ENCODE measurements around the gene B3GNT2. TPM values are rescaled to one million over a fixed set of nuclear protein-coding genes. Genes with fewer than 3 reads are reported as not detected.

The B3GNT2 gene
- total RNA-seq, 2 experiments from 2014 or later = 67.3 to 68.7 TPM

DNA sequence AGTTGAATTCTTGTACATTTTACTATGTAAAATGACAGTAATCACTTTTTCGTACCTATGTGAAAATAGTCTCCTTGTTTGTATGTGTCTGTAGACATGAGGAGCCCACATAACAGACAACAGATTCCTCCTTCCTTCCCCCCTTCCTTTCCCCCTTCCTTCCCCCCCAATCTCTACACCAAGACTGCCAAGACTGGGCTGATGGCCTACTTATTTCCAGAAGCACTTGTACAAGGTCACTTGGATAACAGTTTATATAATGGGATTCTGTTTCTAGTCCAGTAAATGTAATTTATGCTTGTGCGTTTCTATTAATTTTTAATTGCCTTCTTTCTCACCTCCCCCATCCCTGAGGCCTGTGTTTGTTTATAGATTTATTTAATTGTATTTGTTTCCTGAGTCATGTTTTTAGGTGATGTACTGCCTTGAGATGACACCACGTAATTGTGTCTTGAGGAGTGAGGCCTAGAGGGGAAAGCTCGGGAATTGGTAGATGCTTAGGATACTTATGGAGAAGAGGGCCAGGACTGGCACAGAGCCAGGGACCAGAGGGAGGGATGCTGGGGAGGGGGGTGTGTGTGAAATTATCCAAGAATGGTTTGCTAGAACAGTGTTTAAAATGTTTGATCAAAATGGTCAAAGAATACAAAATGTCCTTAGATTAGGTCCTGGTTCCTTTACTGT lies 12.3 kb downstream of the B3GNT2 start:
- Mint-ChIP-seq H3K4me1 (peaks cover 91% of the 10 kb centered on the region), H3K36me3 (peaks cover 72% of the 10 kb centered on the region), H3K27ac (peak overlapping the region; percentile 82), H3K4me3 (no peak overlapping the region), H3K27me3 (no peaks in the 10 kb centered on the region), H3K9me3 (peaks cover 20% of the 10 kb centered on the region)
- no peak for DNase-seq

DNA sequence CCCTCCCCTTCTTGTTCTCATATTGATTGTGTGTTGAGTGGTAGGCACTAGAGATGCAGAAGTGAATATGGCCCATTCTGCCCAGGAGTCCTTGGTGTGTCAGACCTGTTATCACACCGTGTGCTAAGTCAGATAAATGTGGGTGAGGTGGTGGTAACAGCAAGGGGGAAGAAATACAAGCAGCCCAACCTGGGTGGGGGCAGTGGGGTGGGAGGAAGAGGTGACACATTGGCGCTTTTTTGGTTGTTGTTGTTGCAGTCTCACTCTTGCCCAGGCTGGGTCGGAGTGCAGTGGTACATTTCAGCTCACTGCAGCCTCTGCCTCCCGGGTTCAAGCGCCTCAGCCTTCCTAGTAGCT lies 12.8 kb downstream of the B3GNT2 start:
- Mint-ChIP-seq H3K4me1 (peaks cover 91% of the 10 kb centered on the region), H3K27me3 (no peaks in the 10 kb centered on the region), H3K9me3 (peaks cover 20% of the 10 kb centered on the region), H3K27ac (peak overlapping the region; percentile 82), H3K36me3 (peaks cover 72% of the 10 kb centered on the region), H3K4me3 (no peak overlapping the region)
- DNase-seq = no peak

DNA sequence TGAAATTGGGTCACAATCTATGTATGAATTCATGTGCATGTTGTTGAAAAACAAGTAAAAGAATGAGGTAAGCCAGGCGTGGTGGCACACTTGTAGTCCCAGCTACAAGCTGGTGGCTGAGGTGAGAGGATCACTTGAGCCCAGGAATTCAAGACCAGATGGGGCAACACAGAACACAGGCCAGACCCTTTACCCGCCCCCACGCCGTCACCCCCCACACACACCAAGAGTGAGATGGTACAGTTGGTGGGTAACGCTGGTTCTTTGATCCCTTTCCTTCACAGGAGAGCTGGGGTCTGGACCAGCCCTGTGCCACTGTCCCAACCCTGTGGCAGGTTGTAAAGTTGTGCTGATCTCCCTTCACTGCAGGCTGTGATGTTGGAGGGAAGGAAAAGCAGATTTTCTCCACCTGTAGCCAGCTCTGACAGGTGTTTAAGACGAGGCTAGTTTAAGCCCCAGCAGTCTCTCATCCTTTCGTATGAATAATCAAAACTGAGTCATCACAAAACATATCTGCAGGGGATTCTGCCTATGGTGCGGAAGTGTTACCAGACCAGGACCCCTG lies 13.6 kb downstream of the B3GNT2 start:
- peaks cover 20% of the 10 kb centered on the region for H3K9me3 Mint-ChIP-seq
- no peaks in the 10 kb centered on the region for H3K27me3 Mint-ChIP-seq
- no peak for DNase-seq
- peaks cover 79% of the 10 kb centered on the region for H3K36me3 Mint-ChIP-seq
- H3K27ac Mint-ChIP-seq = peak overlapping the region; percentile 79
- peaks cover 93% of the 10 kb centered on the region for H3K4me1 Mint-ChIP-seq
- no peak overlapping the region for H3K4me3 Mint-ChIP-seq

DNA sequence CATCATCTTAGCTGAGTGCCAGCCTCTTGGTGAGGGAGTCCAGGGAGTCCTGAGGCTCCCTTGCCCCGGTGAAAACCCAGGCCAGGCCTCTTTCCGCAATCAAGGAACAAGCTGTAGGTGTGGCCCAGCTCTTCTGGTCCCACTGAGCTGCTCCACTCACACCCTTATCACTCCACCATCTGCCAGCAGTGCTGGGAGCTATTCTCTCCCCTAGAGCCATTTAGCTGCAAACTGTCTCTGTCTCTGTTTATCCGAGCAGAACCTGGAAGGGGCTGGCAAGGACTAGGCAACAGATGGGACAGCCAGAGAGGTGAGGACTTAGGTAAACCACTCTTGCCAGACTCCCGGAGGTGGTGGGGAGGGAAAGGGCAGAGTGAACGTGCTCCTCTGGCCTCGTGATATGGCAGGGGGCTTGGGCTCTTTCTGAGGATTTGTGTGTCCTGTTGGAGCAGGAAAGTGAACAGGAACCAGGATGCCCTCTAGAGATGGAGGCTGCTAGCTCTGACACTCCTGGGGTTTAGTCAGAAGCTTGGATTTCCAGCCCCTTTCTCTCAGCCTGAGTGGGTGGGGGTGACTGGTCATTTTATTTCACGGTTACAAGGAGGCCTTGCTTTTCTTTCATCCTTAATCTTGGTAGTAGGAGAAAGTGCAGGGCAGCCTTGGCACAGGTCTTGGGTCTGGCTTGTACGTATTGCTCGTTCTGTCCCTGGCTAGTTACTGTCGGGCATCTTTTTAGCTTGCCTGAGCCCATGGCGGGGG lies 19.6 kb downstream of the B3GNT2 start:
- no peak overlapping the region for H3K4me3 Mint-ChIP-seq
- H3K27me3 Mint-ChIP-seq = no peaks in the 10 kb centered on the region
- H3K36me3 Mint-ChIP-seq = peaks cover 78% of the 10 kb centered on the region
- H3K9me3 Mint-ChIP-seq = peaks cover 19% of the 10 kb centered on the region
- H3K4me1 Mint-ChIP-seq = peaks cover 93% of the 10 kb centered on the region
- H3K27ac Mint-ChIP-seq = peak overlapping the region; percentile 72
- DNase-seq = no peak

DNA sequence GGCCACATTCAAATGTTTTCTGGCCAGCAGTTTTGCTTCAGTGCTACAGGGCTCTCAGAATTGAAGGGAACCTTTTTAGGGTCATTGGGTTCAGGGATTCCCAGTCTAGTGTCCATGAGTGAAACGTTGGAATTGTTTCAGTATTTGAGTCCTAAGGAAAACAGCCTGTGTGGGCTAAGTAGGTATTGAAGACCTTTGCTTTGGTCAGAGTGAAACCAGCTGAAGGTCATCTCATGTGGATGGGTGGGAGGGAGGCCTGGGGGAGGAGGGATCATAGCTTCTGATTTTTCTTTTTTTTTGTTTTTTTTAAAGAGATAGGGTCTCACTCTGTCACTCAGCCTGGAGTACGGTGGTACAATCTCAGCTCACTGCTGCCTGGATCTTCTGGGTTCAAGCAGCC lies 20.2 kb downstream of the B3GNT2 start:
- H3K36me3 Mint-ChIP-seq = peaks cover 79% of the 10 kb centered on the region
- peaks cover 96% of the 10 kb centered on the region for H3K4me1 Mint-ChIP-seq
- H3K27me3 Mint-ChIP-seq = no peaks in the 10 kb centered on the region
- peaks cover 24% of the 10 kb centered on the region for H3K9me3 Mint-ChIP-seq
- no peak overlapping the region for H3K4me3 Mint-ChIP-seq
- DNase-seq = no peak
- peak overlapping the region; percentile 78 for H3K27ac Mint-ChIP-seq

DNA sequence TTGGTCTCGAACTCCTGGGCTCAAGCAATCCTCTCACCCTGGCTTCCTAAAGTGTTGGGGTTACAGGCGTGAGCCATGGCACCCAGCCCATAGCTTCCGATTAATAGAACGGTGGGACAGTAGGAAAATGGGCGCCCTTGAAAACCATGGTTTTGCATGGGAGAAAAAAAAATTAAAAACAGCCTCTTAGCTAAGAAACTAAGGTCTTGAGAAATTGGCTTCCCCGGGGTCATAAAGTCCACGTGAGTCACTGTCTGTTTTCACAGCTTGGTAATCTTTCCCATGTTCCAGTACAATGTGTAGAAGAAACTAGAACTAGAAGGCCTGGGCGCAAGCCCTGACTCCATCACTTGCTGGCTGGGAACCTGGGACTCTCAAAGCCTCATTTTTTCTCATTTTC lies 20.7 kb downstream of the B3GNT2 start:
- Mint-ChIP-seq H3K27me3 (no peaks in the 10 kb centered on the region), H3K27ac (peak overlapping the region; percentile 78), H3K4me3 (no peak overlapping the region), H3K9me3 (peaks cover 25% of the 10 kb centered on the region), H3K4me1 (peaks cover 97% of the 10 kb centered on the region), H3K36me3 (peaks cover 79% of the 10 kb centered on the region)
- no peak for DNase-seq

DNA sequence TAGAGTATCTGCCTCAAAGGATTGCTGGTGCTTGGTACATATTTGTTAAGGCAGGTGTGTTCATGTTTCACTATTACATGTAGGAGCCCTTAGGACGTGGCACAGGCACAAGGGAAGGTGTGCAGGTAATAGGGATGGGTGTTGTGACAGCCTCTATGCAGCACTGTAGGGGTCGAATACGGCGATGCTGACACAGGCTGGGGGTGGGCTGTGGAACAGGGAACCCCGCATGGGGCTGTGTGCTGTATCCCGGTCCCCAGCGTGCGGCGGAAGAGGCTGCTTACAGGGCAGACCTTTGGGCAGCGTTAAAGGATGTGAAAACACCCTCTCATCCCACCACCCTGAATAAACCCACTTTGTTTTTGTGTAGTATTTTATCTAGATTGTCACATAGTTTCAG lies 21.5 kb downstream of the B3GNT2 start:
- H3K9me3 Mint-ChIP-seq = peaks cover 18% of the 10 kb centered on the region
- H3K27me3 Mint-ChIP-seq = no peaks in the 10 kb centered on the region
- H3K27ac Mint-ChIP-seq = peak overlapping the region; percentile 60
- H3K4me3 Mint-ChIP-seq = no peak overlapping the region
- H3K36me3 Mint-ChIP-seq = peaks cover 79% of the 10 kb centered on the region
- H3K4me1 Mint-ChIP-seq = peaks cover 96% of the 10 kb centered on the region
- DNase-seq = no peak

DNA sequence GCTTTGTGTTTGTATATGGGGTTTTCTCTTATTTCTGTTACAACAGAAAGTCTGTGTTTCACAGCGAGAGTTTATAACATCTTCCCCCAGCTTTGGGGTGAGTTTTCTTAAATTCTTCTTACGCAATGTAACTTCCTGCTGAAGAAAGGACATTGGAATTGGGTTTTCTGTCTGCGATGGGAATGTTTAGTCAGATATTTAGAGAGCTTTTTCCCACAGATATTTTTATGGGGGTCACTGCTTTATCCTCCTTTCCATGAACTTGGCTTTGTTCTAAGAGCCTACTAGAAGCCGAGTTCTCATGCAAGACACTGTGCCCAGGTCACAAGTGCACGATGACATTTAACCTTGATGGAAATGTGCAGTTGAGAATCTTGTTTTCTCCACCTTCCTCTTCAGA lies 22.1 kb downstream of the B3GNT2 start:
- no peak overlapping the region for H3K4me3 Mint-ChIP-seq
- H3K9me3 Mint-ChIP-seq = peaks cover 19% of the 10 kb centered on the region
- H3K27ac Mint-ChIP-seq = peak overlapping the region; percentile 60
- peaks cover 96% of the 10 kb centered on the region for H3K4me1 Mint-ChIP-seq
- no peaks in the 10 kb centered on the region for H3K27me3 Mint-ChIP-seq
- DNase-seq = no peak
- H3K36me3 Mint-ChIP-seq = peaks cover 79% of the 10 kb centered on the region

DNA sequence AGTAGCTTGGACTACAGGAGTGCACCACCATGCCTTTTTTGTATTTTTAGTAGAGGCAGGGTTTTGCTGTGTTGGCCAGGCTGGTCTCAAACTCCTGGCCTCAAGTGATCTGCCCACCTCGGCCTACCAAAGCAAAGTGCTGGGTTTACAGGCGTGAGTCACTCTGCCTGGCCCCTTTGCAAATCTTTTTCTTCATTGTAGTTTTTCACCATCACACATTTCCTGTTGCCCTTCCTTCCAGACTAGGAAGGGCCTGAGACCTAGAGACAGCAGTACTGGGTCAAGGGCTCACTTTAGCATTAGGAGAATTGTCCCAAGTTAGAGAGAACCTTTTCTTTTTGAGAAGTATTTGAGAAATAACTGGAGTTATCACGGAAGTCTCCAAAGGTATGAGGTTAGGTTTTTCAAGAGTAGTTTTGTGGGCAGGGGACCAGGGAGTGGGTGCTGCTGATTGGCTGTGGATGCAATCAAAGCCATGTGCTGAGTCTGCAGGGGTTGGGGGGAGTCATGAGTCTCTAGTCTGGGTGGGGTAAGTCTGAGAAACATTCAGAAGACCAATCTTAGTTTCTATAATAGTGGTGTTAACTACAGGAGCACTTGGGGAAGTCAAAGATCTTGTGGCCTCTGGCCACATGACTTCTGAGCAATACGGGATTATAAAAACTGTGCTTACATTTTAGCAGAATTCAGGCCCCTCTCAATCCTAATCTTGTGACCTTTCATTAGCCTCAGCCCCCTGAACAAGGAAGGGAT lies 23.7 kb downstream of the B3GNT2 start:
- no peak for DNase-seq
- Mint-ChIP-seq H3K27me3 (no peaks in the 10 kb centered on the region), H3K36me3 (peaks cover 81% of the 10 kb centered on the region), H3K27ac (peak overlapping the region; percentile 67), H3K4me3 (no peak overlapping the region), H3K4me1 (peaks cover 87% of the 10 kb centered on the region), H3K9me3 (peaks cover 26% of the 10 kb centered on the region)

DNA sequence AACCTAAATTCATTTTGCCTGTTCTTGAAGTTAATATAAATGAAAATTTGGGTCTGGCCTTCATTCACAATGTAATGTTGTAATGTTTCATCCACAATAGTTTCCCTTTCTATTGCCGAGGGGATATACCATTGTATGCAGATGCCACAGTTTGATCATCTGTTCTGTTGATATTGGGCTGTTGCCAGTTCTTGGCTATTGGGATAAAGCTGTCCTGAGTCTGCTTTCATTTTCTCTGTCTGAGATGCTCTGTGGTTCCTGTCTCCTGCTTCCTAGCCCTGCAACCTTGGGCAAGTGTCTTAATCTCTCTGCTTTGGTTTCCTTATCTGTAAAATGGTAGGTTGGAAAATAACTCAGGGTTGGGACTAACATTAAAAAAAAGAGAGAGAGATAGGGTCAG lies 25.2 kb downstream of the B3GNT2 start:
- Mint-ChIP-seq H3K4me1 (peaks cover 81% of the 10 kb centered on the region), H3K4me3 (no peak overlapping the region), H3K9me3 (peaks cover 26% of the 10 kb centered on the region), H3K27me3 (no peaks in the 10 kb centered on the region), H3K36me3 (peaks cover 94% of the 10 kb centered on the region), H3K27ac (peak overlapping the region; percentile 72)
- DNase-seq = no peak

DNA sequence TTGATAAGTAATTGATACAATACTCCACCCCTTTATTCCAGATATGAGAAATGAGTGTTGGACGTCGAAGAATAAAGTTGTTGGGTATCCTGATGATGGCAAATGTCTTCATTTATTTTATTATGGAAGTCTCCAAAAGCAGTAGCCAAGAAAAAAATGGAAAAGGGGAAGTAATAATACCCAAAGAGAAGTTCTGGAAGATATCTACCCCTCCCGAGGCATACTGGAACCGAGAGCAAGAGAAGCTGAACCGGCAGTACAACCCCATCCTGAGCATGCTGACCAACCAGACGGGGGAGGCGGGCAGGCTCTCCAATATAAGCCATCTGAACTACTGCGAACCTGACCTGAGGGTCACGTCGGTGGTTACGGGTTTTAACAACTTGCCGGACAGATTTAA lies 26.3 kb downstream of the B3GNT2 start:
- no peak for DNase-seq
- Mint-ChIP-seq H3K27ac (peak overlapping the region; percentile 19), H3K27me3 (no peaks in the 10 kb centered on the region), H3K36me3 (peaks cover 89% of the 10 kb centered on the region), H3K4me3 (no peak overlapping the region), H3K4me1 (peaks cover 71% of the 10 kb centered on the region), H3K9me3 (peaks cover 26% of the 10 kb centered on the region)

DNA sequence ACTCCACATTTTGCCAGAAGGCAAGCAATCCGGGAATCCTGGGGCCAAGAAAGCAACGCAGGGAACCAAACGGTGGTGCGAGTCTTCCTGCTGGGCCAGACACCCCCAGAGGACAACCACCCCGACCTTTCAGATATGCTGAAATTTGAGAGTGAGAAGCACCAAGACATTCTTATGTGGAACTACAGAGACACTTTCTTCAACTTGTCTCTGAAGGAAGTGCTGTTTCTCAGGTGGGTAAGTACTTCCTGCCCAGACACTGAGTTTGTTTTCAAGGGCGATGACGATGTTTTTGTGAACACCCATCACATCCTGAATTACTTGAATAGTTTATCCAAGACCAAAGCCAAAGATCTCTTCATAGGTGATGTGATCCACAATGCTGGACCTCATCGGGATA lies 26.8 kb downstream of the B3GNT2 start:
- Mint-ChIP-seq H3K4me3 (no peak overlapping the region), H3K9me3 (peaks cover 26% of the 10 kb centered on the region), H3K36me3 (peaks cover 91% of the 10 kb centered on the region), H3K27ac (peak overlapping the region; percentile 54), H3K27me3 (no peaks in the 10 kb centered on the region), H3K4me1 (peaks cover 71% of the 10 kb centered on the region)
- no peak for DNase-seq

GRCh38 chr2:62224976-62225375 lies 29.1 kb downstream of the B3GNT2 start:
- H3K4me3 Mint-ChIP-seq = no peak overlapping the region
- H3K27ac Mint-ChIP-seq = no peak overlapping the region
- peaks cover 52% of the 10 kb centered on the region for H3K4me1 Mint-ChIP-seq
- H3K27me3 Mint-ChIP-seq = no peaks in the 10 kb centered on the region
- H3K36me3 Mint-ChIP-seq = peaks cover 76% of the 10 kb centered on the region
- H3K9me3 Mint-ChIP-seq = peaks cover 21% of the 10 kb centered on the region
- no peak for DNase-seq

- H3K36me3 Mint-ChIP-seq = peaks cover 54% of the 10 kb centered on the region
- peak overlapping the region; percentile 47 for H3K27ac Mint-ChIP-seq
- H3K9me3 Mint-ChIP-seq = peaks cover 9% of the 10 kb centered on the region
- H3K4me3 Mint-ChIP-seq = no peak overlapping the region
- H3K4me1 Mint-ChIP-seq = peaks cover 34% of the 10 kb centered on the region
- no peak for DNase-seq
- no peaks in the 10 kb centered on the region for H3K27me3 Mint-ChIP-seq
Measured at GRCh38 chr2:62227386-62228075, 31.6 kb downstream of the B3GNT2 start.
